GM23338 (cell line): ENCODE results near the gene APP.

Experiments
- ETS1 ChIP-seq: IDR thresholded peaks from 2 replicates; pipeline ENCODE4 v1.6.1; 2016; ENCODE audit warnings: antibody characterized with exemption
- EZH2 ChIP-seq: fragments of 200-600 bp; sonication (generic); IDR thresholded peaks from one replicate; pipeline ENCODE4 v1.8.0; 2017; ENCODE audit warnings: antibody characterized with exemption, mild to moderate bottlenecking, low read depth; ENCODE audit not compliant: unreplicated experiment
- EZH2phosphoT487 ChIP-seq: fragments of 200-600 bp; sonication (generic); IDR thresholded peaks from one replicate; pipeline ENCODE4 v1.8.1; 2018; ENCODE audit warnings: antibody characterized with exemption; ENCODE audit not compliant: unreplicated experiment
- NANOG ChIP-seq: IDR thresholded peaks from 2 replicates; pipeline ENCODE4 v1.6.1; 2016; ENCODE audit warnings: antibody characterized with exemption, borderline replicate concordance
- POLR2AphosphoS5 ChIP-seq: IDR thresholded peaks from 2 replicates; pipeline ENCODE4 v1.6.1; 2016; ENCODE audit warnings: antibody characterized with exemption, low read depth
- STAT1 ChIP-seq: IDR thresholded peaks from one replicate; pipeline ENCODE4 v1.6.1; 2016; ENCODE audit warnings: antibody characterized with exemption; ENCODE audit not compliant: unreplicated experiment
- ZNF331 ChIP-seq: fragments of 250-450 bp; sonication (Bioruptor Pico); IDR thresholded peaks from 2 replicates; pipeline ENCODE4 v1.5.0; 2020; ENCODE audit warnings: low read depth, mild to moderate bottlenecking, moderate library complexity
- TF ChIP-seq, protein P1 (sequence below), 2 experiments: fragments of 200-600 bp in 1 of 2; sonication (generic) in 1 of 2; conservative IDR thresholded peaks; 2 replicates each; pipeline versions ENCODE4 v1.5.1 to v1.6.1; 2016 to 2017; ENCODE audit warnings: antibody characterized with exemption in 2 of 2, low read depth in 2 of 2, mild to moderate bottlenecking in 2 of 2, moderate library complexity in 1 of 2
- TF ChIP-seq, protein P2 (sequence below): IDR thresholded peaks from one replicate; pipeline ENCODE4 v1.6.1; 2018; ENCODE audit warnings: antibody characterized with exemption; ENCODE audit not compliant: unreplicated experiment

- TF ChIP-seq POLR2AphosphoS5 (no peak), STAT1 (no peak), EZH2 (no peak), ETS1 (no peak), NANOG (no peak), EZH2phosphoT487 (no peak), ZNF331 (CRISPR knock-in tag) (no peak)
- TF ChIP-seq, protein P1, sequence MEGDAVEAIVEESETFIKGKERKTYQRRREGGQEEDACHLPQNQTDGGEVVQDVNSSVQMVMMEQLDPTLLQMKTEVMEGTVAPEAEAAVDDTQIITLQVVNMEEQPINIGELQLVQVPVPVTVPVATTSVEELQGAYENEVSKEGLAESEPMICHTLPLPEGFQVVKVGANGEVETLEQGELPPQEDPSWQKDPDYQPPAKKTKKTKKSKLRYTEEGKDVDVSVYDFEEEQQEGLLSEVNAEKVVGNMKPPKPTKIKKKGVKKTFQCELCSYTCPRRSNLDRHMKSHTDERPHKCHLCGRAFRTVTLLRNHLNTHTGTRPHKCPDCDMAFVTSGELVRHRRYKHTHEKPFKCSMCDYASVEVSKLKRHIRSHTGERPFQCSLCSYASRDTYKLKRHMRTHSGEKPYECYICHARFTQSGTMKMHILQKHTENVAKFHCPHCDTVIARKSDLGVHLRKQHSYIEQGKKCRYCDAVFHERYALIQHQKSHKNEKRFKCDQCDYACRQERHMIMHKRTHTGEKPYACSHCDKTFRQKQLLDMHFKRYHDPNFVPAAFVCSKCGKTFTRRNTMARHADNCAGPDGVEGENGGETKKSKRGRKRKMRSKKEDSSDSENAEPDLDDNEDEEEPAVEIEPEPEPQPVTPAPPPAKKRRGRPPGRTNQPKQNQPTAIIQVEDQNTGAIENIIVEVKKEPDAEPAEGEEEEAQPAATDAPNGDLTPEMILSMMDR (conservative IDR thresholded peaks at IDR 0.05; ENCODE audit: low read depth in 2 of 2): no peak
- TF ChIP-seq, protein P2, sequence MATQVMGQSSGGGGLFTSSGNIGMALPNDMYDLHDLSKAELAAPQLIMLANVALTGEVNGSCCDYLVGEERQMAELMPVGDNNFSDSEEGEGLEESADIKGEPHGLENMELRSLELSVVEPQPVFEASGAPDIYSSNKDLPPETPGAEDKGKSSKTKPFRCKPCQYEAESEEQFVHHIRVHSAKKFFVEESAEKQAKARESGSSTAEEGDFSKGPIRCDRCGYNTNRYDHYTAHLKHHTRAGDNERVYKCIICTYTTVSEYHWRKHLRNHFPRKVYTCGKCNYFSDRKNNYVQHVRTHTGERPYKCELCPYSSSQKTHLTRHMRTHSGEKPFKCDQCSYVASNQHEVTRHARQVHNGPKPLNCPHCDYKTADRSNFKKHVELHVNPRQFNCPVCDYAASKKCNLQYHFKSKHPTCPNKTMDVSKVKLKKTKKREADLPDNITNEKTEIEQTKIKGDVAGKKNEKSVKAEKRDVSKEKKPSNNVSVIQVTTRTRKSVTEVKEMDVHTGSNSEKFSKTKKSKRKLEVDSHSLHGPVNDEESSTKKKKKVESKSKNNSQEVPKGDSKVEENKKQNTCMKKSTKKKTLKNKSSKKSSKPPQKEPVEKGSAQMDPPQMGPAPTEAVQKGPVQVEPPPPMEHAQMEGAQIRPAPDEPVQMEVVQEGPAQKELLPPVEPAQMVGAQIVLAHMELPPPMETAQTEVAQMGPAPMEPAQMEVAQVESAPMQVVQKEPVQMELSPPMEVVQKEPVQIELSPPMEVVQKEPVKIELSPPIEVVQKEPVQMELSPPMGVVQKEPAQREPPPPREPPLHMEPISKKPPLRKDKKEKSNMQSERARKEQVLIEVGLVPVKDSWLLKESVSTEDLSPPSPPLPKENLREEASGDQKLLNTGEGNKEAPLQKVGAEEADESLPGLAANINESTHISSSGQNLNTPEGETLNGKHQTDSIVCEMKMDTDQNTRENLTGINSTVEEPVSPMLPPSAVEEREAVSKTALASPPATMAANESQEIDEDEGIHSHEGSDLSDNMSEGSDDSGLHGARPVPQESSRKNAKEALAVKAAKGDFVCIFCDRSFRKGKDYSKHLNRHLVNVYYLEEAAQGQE: no peak
These were observed 150.5 kb downstream of the APP start for GRCh38 chr21:26020081-26020480.
